H1 (cell line): ENCODE measurements around the gene USP49. TPM values are rescaled to one million over a fixed set of nuclear protein-coding genes. Genes with fewer than 3 reads are reported as not detected.

Experiments used
- CTCF ChIA-PET: fragments of 300-600 bp; sonication (Branson Sonifier 250); formaldehyde crosslinking; loops from one replicate; lab custom pipeline; 2021; ENCODE audit not compliant: partially characterized antibody; lab: Charles Lee
- POLR2A ChIA-PET: fragments of 300-600 bp; sonication (Branson Sonifier 250); formaldehyde crosslinking; loops from one replicate; lab custom pipeline; 2021; ENCODE audit warnings: inconsistent platforms; ENCODE audit not compliant: partially characterized antibody; lab: Charles Lee
- DNase-seq, 2 experiments: peaks; one replicate each; pipeline versions ENCODE4 v3.0.0 to v3.0.0-alpha.2; 2010 to 2022; ENCODE audit warnings: low spot score in 2 of 2, low read depth in 1 of 2, mixed read lengths in 1 of 2
- FAIRE-seq: peaks from 2 replicates; lab custom pipeline; 2011; peaks lifted over from hg19 to GRCh38; lab: Jason Lieb, UNC
- H2AFZ ChIP-seq: 2 replicates; pipeline ENCODE4 v1.8.1; 2012; ENCODE audit warnings: low read length, inconsistent platforms
- H2AK5ac ChIP-seq: 2 replicates; pipeline ENCODE4 v1.6.1; 2013; ENCODE audit warnings: low read depth, low read length
- H2BK120ac ChIP-seq: replicated peaks from 2 replicates; pipeline ENCODE3; 2013; ENCODE audit warnings: low read depth, low read length, inconsistent platforms
- H2BK12ac ChIP-seq: 2 replicates; pipeline ENCODE4 v1.6.1; 2013; ENCODE audit warnings: low read depth, low read length
- H2BK15ac ChIP-seq: 2 replicates; pipeline ENCODE4 v1.6.1; 2013; ENCODE audit warnings: low read length
- H2BK20ac ChIP-seq: 2 replicates; pipeline ENCODE4 v1.6.1; 2013; ENCODE audit warnings: low read length
- H2BK5ac ChIP-seq: 2 replicates; pipeline ENCODE4 v1.6.1; 2013; ENCODE audit warnings: low read depth, low read length
- H3K14ac ChIP-seq: 2 replicates; pipeline ENCODE4 v1.6.1; 2013; ENCODE audit warnings: inconsistent platforms; ENCODE audit not compliant: insufficient read length
- H3K18ac ChIP-seq: 2 replicates; pipeline ENCODE4 v1.6.1; 2013; ENCODE audit warnings: low read length; ENCODE audit errors: extremely low read depth
- H3K23ac ChIP-seq: 2 replicates; pipeline ENCODE4 v1.6.1; 2013; ENCODE audit warnings: inconsistent platforms; ENCODE audit not compliant: insufficient read length
- H3K23me2 ChIP-seq: 2 replicates; pipeline ENCODE4 v1.6.1; 2013; ENCODE audit warnings: low read depth, low read length
- H3K27ac ChIP-seq: 2 replicates; pipeline ENCODE4 v1.6.1; 2011; ENCODE audit warnings: low read depth, low read length, inconsistent platforms
- H3K27me3 ChIP-seq, 4 experiments: replicated peaks in 1 of 4; 1 replicate in 1 of 4; 2 replicates in 3 of 4; pipeline versions ENCODE4 v1.6.1 to v1.8.1; 2011 to 2013; ENCODE audit warnings: low read length in 3 of 4, mild to moderate bottlenecking in 3 of 4, inconsistent platforms in 2 of 4, mixed read lengths in 2 of 4, moderate library complexity in 1 of 4; ENCODE audit not compliant: control insufficient read depth in 3 of 4, insufficient read depth in 3 of 4; ENCODE audit errors: extremely low read depth in 1 of 4
- H3K36me3 ChIP-seq, 4 experiments: 2 replicates each; pipeline versions ENCODE4 v1.6.1 to v1.8.1; 2011 to 2013; ENCODE audit warnings: mild to moderate bottlenecking in 4 of 4, low read length in 3 of 4, moderate library complexity in 2 of 4, control low read depth in 1 of 4, inconsistent platforms in 1 of 4; ENCODE audit not compliant: insufficient read depth in 4 of 4, control insufficient read depth in 2 of 4
- H3K4ac ChIP-seq: replicated peaks from 2 replicates; pipeline ENCODE3; 2013; ENCODE audit warnings: low read length, low read depth, mixed read lengths, inconsistent platforms; ENCODE audit not compliant: insufficient read length
- H3K4me1 ChIP-seq, 4 experiments: replicated peaks in 1 of 4; 1 replicate in 1 of 4; 2 replicates in 3 of 4; pipeline versions ENCODE4 v1.6.1 to v1.8.1; 2011 to 2013; ENCODE audit warnings: low read length in 3 of 4, inconsistent platforms in 2 of 4, mixed read lengths in 1 of 4; ENCODE audit not compliant: insufficient read depth in 4 of 4, control insufficient read depth in 3 of 4
- H3K4me2 ChIP-seq, 2 experiments: 2 replicates each; pipeline versions ENCODE4 v1.6.1 to v1.8.1; 2011 to 2013; ENCODE audit warnings: low read depth in 2 of 2, low read length in 2 of 2, control low read depth in 1 of 2, inconsistent platforms in 1 of 2, mild to moderate bottlenecking in 1 of 2; ENCODE audit not compliant: insufficient read depth in 1 of 2
- H3K4me3 ChIP-seq, 4 experiments: fragments of 200-600, 300-600 bp in 1 of 4; sonication (generic), shearing (Covaris generic), sonication (Bioruptor Twin) in 1 of 4; 2 replicates each; pipeline versions ENCODE4 v1.5.1 to v1.8.1; 2011 to 2016; ENCODE audit warnings: low read length in 4 of 4, low read depth in 3 of 4, control low read depth in 2 of 4, inconsistent platforms in 2 of 4, mild to moderate bottlenecking in 2 of 4, mixed read lengths in 1 of 4, moderate library complexity in 1 of 4; ENCODE audit not compliant: insufficient read depth in 2 of 4; ENCODE audit errors: extremely low read depth in 1 of 4
- H3K56ac ChIP-seq: replicated peaks from 2 replicates; pipeline ENCODE3; 2013; ENCODE audit warnings: low read depth, mild to moderate bottlenecking, mixed read lengths, low read length, inconsistent platforms; ENCODE audit not compliant: insufficient read length
- H3K79me1 ChIP-seq: 2 replicates; pipeline ENCODE4 v1.6.1; 2013; ENCODE audit warnings: low read depth, low read length, control low read depth
- H3K79me2 ChIP-seq, 2 experiments: 2 replicates each; pipeline versions ENCODE4 v1.6.1 to v1.8.1; 2012 to 2013; ENCODE audit warnings: low read length in 2 of 2, mild to moderate bottlenecking in 2 of 2, inconsistent platforms in 1 of 2; ENCODE audit not compliant: insufficient read depth in 2 of 2, control insufficient read depth in 1 of 2
- H3K9ac ChIP-seq, 4 experiments: replicated peaks in 1 of 4; 1 replicate in 1 of 4; 2 replicates in 3 of 4; pipeline versions ENCODE4 v1.6.1 to v1.8.1; 2011 to 2013; ENCODE audit warnings: low read depth in 3 of 4, low read length in 3 of 4, control low read depth in 2 of 4, mild to moderate bottlenecking in 2 of 4, moderate library complexity in 2 of 4, inconsistent platforms in 1 of 4; ENCODE audit errors: extremely low read depth in 1 of 4
- H3K9me3 ChIP-seq, 2 experiments: 2 replicates each; pipeline versions ENCODE4 v1.6.1 to v1.8.1; 2012 to 2013; ENCODE audit warnings: mild to moderate bottlenecking in 2 of 2, moderate library complexity in 2 of 2, control low read depth in 1 of 2, inconsistent platforms in 1 of 2, low read depth in 1 of 2, low read length in 1 of 2, mixed read lengths in 1 of 2; ENCODE audit not compliant: insufficient read depth in 2 of 2
- H4K20me1 ChIP-seq, 2 experiments: replicated peaks in 1 of 2; 2 replicates each; pipeline versions ENCODE3 to v1.8.1; 2011 to 2013; ENCODE audit warnings: inconsistent platforms in 2 of 2, low read length in 2 of 2, mild to moderate bottlenecking in 1 of 2; ENCODE audit not compliant: insufficient read depth in 2 of 2, control insufficient read depth in 1 of 2
- H4K5ac ChIP-seq: 2 replicates; pipeline ENCODE4 v1.6.1; 2013; ENCODE audit warnings: low read length, low read depth, mixed read lengths, inconsistent platforms; ENCODE audit not compliant: insufficient read length
- H4K8ac ChIP-seq: 2 replicates; pipeline ENCODE4 v1.8.0; 2013; ENCODE audit warnings: mild to moderate bottlenecking, moderate library complexity, low read length, inconsistent platforms; ENCODE audit not compliant: insufficient read depth; ENCODE audit errors: extremely low read depth
- H4K91ac ChIP-seq: replicated peaks from 2 replicates; pipeline ENCODE3; 2013; ENCODE audit warnings: low read length, mixed read lengths, inconsistent platforms; ENCODE audit not compliant: insufficient read length
- BRCA1 ChIP-seq: IDR thresholded peaks from 2 replicates; pipeline ENCODE4 v1.6.1; 2012; ENCODE audit warnings: low read depth, low read length, improper control_type of control experiment
- RXRA ChIP-seq: IDR thresholded peaks from 2 replicates; pipeline ENCODE4 v1.6.1; 2011; ENCODE audit warnings: low read depth, mild to moderate bottlenecking, low read length, moderate library complexity; ENCODE audit not compliant: insufficient read depth
- TEAD4 ChIP-seq: IDR thresholded peaks from 2 replicates; pipeline ENCODE4 v1.6.1; 2012; ENCODE audit warnings: low read depth, low read length, inconsistent platforms, mixed read lengths
- WGBS, 2 experiments: shearing (Covaris generic) in 1 of 2; methylation state at CpG; one replicate each; pipeline versions ENCODE4 v1.1.6 to v1.1.7; 2013 to 2015; ENCODE audit warnings: low lambda C conversion rate in 2 of 2, mixed read lengths in 2 of 2, inconsistent platforms in 1 of 2, low coverage in 1 of 2, missing lambda C conversion rate in 1 of 2; ENCODE audit not compliant: insufficient replicate concordance in 2 of 2, insufficient coverage in 1 of 2, insufficient read length in 1 of 2; ENCODE audit errors: extremely low coverage in 1 of 2, missing lambda C conversion rate in 1 of 2; 5-methylcytosine and 5-hydroxymethylcytosine counted together
- polyA plus RNA-seq, 7 experiments: library from polyadenylated mRNA; depleted of rRNA in 3 of 7; stranded (reverse) in 5 of 7; unstranded in 2 of 7; fragments of >200 nt in 5 of 7; fragments of 200-250 nt in 2 of 7; gene quantifications; 1 replicate in 5 of 7; 2 replicates in 1 of 7; 4 replicates in 1 of 7; pipeline versions ENCODE4 v1.2.1 to v1.2.3, GENCODE V29; 2011 to 2013; ENCODE audit warnings: missing spikeins in 2 of 7, mixed read lengths in 2 of 7
- total RNA-seq: library from RNA; stranded (reverse); fragmentation: NEBNext Ultra II Directional; extraction: Animal tissue kit (Norgen Biotek cat#: 25700); gene quantifications from 2 replicates; pipeline ENCODE4 v1.2.1, GENCODE V29; 2021
- TF ChIP-seq, protein P1 (sequence below): IDR thresholded peaks from 2 replicates; pipeline ENCODE4 v1.6.1; 2012; ENCODE audit warnings: low read length, inconsistent platforms

Gene USP49
- total and polyA plus RNA-seq, 2 of the 8 experiments (the other 6 are each of a cell fraction or from before 2014, with no cell fraction given) = 6.9 to 24.4 TPM

DNA sequence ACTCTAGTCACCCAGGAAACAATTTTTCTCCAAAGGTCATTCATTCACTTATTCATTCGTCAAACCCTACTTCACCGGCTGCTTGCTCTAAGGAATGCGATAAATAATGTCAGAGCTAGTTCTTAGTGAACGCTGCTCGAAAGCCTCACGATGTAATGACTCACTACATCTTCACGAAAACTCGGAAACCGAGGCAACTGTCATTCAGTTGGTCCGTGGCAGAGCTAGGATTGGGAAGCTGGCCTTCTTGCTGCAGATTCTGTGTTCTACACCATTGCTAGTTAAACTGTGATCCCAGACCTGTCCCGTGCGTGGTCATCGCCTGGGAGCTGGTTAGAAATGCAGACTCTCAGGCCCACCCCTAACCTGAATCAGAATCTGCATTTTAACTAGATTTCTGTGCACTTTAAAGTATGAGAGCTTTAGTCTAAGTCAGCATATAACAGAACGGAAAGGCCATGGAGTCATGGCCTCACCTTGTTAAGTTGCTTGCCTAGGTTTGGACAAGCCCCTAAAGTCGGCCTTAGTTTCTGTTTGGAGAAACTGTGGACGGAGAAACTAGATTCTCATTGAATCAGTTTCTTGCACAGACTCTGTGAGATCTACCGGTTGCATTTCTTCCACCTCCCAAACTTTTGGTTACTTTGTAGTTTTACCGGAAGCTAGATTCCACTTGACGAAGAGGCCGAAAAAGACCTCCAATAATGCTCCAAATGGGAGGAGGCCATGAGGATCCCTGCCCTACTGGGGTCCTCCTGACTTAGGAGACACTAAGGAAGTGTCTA, 47.1 kb upstream of the USP49 start:
- Histone ChIP-seq H2BK20ac (no peak overlapping the region), H2BK12ac (peak overlapping the region; percentile 13; the same call in 1 of the 2 replicates), H2AFZ (peak overlapping the region; percentile 97), H3K4ac (peak overlapping the region; percentile 1), H3K9ac (no peak overlapping the region; a peak in 3 of 7 replicates), H3K23ac (no peak overlapping the region), H2AK5ac (no peak overlapping the region), H3K4me1 (peaks cover 6 to 28% (median 23%) of the 10 kb centered on the region in 4 experiments), H4K91ac (peak overlapping the region; percentile 29), H4K5ac (peak overlapping the region; percentile 24), H2BK15ac (no peak overlapping the region; the same call in 1 of the 2 replicates), H3K56ac (no peak overlapping the region), H3K27ac (no peak overlapping the region), H4K8ac (no peak overlapping the region), H2BK5ac (no peak overlapping the region), H3K9me3 (no peaks in the 10 kb centered on the region), H3K4me2 (peak overlapping the region; percentile 98 to 99), H3K18ac (peak overlapping the region; percentile 41), H4K20me1 (no peaks in the 10 kb centered on the region), H3K23me2 (peaks cover 17% of the 10 kb centered on the region), H3K36me3 (peaks cover 0 to 2% (median 0%) of the 10 kb centered on the region in 4 experiments; a peak in 1 of 8 replicates), H3K27me3 (no peaks in the 10 kb centered on the region), H3K4me3 (peak overlapping the region; percentile 69 to 91 (median 84)), H3K14ac (no peak overlapping the region), H2BK120ac (no peak overlapping the region), H3K79me2 (peaks cover 0 to 9% of the 10 kb centered on the region in 2 experiments; a peak in 1 of 4 replicates), H3K79me1 (peaks cover 2% of the 10 kb centered on the region; the same call in 1 of the 2 replicates)
- FAIRE-seq = no peak
- WGBS, 2 experiments = 54% methylated on average over 20 of the region's 20 CpGs; no CpG with 5 or more reads in 1 of the 2 experiments
- TF ChIP-seq TEAD4 (no peak), BRCA1 (no peak), RXRA (no peak)
- TF ChIP-seq, protein P1, sequence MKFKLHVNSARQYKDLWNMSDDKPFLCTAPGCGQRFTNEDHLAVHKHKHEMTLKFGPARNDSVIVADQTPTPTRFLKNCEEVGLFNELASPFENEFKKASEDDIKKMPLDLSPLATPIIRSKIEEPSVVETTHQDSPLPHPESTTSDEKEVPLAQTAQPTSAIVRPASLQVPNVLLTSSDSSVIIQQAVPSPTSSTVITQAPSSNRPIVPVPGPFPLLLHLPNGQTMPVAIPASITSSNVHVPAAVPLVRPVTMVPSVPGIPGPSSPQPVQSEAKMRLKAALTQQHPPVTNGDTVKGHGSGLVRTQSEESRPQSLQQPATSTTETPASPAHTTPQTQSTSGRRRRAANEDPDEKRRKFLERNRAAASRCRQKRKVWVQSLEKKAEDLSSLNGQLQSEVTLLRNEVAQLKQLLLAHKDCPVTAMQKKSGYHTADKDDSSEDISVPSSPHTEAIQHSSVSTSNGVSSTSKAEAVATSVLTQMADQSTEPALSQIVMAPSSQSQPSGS = no peak
- DNase-seq = no peak
- POLR2A ChIA-PET = interaction anchor here (0.7 to 16.6 kb wide), 9 partner anchors 8 to 103 kb away, joined by 3 to 235 read pairs (median 4); partner anchors contain the start of genes BYSL, MED20 and TAF8
- CTCF ChIA-PET = interaction anchor here (0.7 to 13.7 kb wide), 6 partner anchors 9 to 156 kb away, joined by 3 to 219 read pairs (median 7); partner anchors contain the start of genes BYSL and MED20
